ENCODE measurements around the gene GORASP2. TPM values are rescaled to one million over a fixed set of nuclear protein-coding genes. Genes with fewer than 3 reads are reported as not detected.

GORASP2 gene
- total and polyA plus RNA-seq, 2 of the 4 experiments (the other 2 are of a cell fraction) = 53.1 to 156 TPM

DNA sequence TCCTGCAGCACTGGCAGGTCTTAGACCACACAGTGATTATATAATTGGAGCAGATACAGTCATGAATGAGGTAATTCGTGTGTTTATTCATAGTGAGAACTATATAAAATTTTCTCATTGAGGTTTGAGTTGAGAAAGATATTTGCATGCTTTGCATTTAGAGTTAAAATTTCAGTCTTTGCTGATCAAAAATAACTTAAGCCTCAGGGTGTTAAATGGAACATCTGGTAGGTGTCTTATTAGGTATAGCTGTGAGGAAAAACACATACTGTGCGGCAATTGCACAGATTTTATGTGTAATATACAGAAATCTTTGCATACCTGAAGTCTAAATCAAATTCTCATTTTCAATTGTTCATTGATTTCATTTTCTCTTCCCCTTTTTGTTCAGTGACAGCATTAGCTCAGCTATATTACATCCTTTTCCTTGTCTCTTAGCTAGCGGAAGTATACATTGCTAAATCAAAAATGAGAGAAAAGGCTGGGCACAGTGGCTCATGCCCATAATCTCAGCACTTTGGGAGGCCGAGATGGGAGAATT lies 21.2 kb downstream of the GORASP2 start:
- Histone ChIP-seq H4K20me1 (ENCODE audit: insufficient read depth, low read length) (peaks cover 46% of the 10 kb centered on the region), H3K79me1 (ENCODE audit: low read depth in 1 of 2, low read length in 2 of 2) (peaks cover 42 to 44% of the 10 kb centered on the region in 2 experiments), H3K27me3 (ENCODE audit: control insufficient read depth, insufficient read depth, low read length) (no peaks in the 10 kb centered on the region), H2BK15ac (ENCODE audit: low read depth, low read length) (no peak overlapping the region), H2BK20ac (ENCODE audit: low read depth, low read length) (no peak overlapping the region), H2BK5ac (ENCODE audit: low read depth, low read length, poor library complexity, severe bottlenecking) (no peak overlapping the region), H3K4me2 (ENCODE audit: low read depth, low read length) (no peak overlapping the region), H3K14ac (replicated peaks; ENCODE audit: low read depth, low read length) (no peak overlapping the region), H3K56ac (ENCODE audit: extremely low read depth, insufficient read depth, low read length) (no peak overlapping the region), H2AFZ (replicated peaks; ENCODE audit: low read length, poor library complexity) (no peak overlapping the region), H4K91ac (ENCODE audit: insufficient read depth, low read depth, low read length) (no peak overlapping the region), H2BK120ac (ENCODE audit: low read depth, low read length) (no peak overlapping the region), H4K5ac (ENCODE audit: low read depth, low read length) (no peak overlapping the region), H3K9ac (ENCODE audit: low read depth, low read length) (no peak overlapping the region), H3K36me3 (ENCODE audit: control insufficient read depth, insufficient read depth, low read length) (peaks cover 41% of the 10 kb centered on the region), H2AK5ac (ENCODE audit: low read depth, low read length) (no peak overlapping the region), H3K4me3 (ENCODE audit: insufficient read depth, low read depth, low read length) (no peak overlapping the region), H3K18ac (ENCODE audit: low read depth, low read length) (no peak overlapping the region), H3K4ac (ENCODE audit: low read depth, low read length) (no peak overlapping the region), H3K9me3 (ENCODE audit: control insufficient read depth, insufficient read depth, low read length) (no peaks in the 10 kb centered on the region), H2AK9ac (replicated peaks; ENCODE audit: low read depth, low read length, poor library complexity) (no peak overlapping the region), H3K27ac (ENCODE audit: insufficient read depth, low read length) (no peak overlapping the region), H4K8ac (ENCODE audit: low read depth in 2 of 2, low read length in 2 of 2) (no peak overlapping the region), H3K23ac (ENCODE audit: low read depth, low read length) (no peak overlapping the region), H3K9me1 (ENCODE audit: insufficient read depth, low read length) (peaks cover 8% of the 10 kb centered on the region), H3K4me1 (ENCODE audit: control insufficient read depth, insufficient read depth, low read length) (peaks cover 4% of the 10 kb centered on the region; the same call in 1 of the 2 replicates)
- intact Hi-C loops (cut with micrococcal nuclease) (no loop called here), in situ Hi-C loops (cut with MboI; ENCODE audit: low sequenced_read_pairs) (no loop called here), dilution Hi-C loops (cut with HindIII; ENCODE audit: low sequenced_read_pairs, unreplicated experiment) (no loop called here)
- no peak for DNase-seq
- no CpG with 5 or more reads among the region's 4 CpGs for WGBS, 2 experiments (ENCODE audit: extremely low coverage in 2 of 2, insufficient read length in 1 of 2)
- BruUV-seq (replicated peaks) = no TSS peak
- TF ChIP-seq, protein P1, sequence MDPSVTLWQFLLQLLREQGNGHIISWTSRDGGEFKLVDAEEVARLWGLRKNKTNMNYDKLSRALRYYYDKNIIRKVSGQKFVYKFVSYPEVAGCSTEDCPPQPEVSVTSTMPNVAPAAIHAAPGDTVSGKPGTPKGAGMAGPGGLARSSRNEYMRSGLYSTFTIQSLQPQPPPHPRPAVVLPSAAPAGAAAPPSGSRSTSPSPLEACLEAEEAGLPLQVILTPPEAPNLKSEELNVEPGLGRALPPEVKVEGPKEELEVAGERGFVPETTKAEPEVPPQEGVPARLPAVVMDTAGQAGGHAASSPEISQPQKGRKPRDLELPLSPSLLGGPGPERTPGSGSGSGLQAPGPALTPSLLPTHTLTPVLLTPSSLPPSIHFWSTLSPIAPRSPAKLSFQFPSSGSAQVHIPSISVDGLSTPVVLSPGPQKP (IDR thresholded peaks at IDR 0.05; ENCODE audit: borderline replicate concordance, low read depth, low read length) = no peak
- TF ChIP-seq RFX5 (IDR thresholded peaks at IDR 0.05; ENCODE audit: low read depth, low read length) (no peak), MXI1 (IDR thresholded peaks at IDR 0.05; ENCODE audit: borderline replicate concordance, low read depth, low read length) (no peak), NFE2L2 (IDR thresholded peaks at IDR 0.05; ENCODE audit: low read depth, low read length) (no peak), SMC3 (IDR thresholded peaks at IDR 0.05; ENCODE audit: low read depth, low read length) (no peak), FOS (IDR thresholded peaks at IDR 0.05; ENCODE audit: low read depth, low read length) (no peak), MAFK (IDR thresholded peaks at IDR 0.05; ENCODE audit: low read depth, low read length) (no peak), RCOR1 (IDR thresholded peaks at IDR 0.05; ENCODE audit: insufficient replicate concordance, low read length) (no peak), BHLHE40 (IDR thresholded peaks at IDR 0.05; ENCODE audit: low read depth, low read length) (no peak), MAZ (IDR thresholded peaks at IDR 0.05; ENCODE audit: borderline replicate concordance, low read depth, low read length) (no peak), CHD1 (IDR thresholded peaks at IDR 0.05; ENCODE audit: low read depth, low read length) (no peak)
- TF ChIP-seq, protein P2, sequence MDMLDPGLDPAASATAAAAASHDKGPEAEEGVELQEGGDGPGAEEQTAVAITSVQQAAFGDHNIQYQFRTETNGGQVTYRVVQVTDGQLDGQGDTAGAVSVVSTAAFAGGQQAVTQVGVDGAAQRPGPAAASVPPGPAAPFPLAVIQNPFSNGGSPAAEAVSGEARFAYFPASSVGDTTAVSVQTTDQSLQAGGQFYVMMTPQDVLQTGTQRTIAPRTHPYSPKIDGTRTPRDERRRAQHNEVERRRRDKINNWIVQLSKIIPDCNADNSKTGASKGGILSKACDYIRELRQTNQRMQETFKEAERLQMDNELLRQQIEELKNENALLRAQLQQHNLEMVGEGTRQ (IDR thresholded peaks at IDR 0.05; ENCODE audit: low read depth, low read length) = no peak
- POLR2A ChIA-PET (ENCODE audit: unreplicated experiment) = no interaction called here
- no peak for ATAC-seq (ENCODE audit: low read depth)
- CTCF ChIA-PET = no interaction called here
